Astrocyte (in vitro differentiated cells and primary cell): ENCODE results near the gene APMAP. TPM values are rescaled to one million over a fixed set of nuclear protein-coding genes. Genes with fewer than 3 reads are reported as not detected.
A peak's percentile ranks its signal among the peaks of the same experiment; 100 is the strongest.

ENCODE experiments used
- DNase-seq: peaks from one replicate; pipeline ENCODE4 v3.0.0-alpha.2; 2010; ENCODE audit warnings: low read depth
- FAIRE-seq: peaks from 2 replicates; lab custom pipeline; 2011; peaks lifted over from hg19 to GRCh38; lab: Jason Lieb, UNC
- H2AFZ ChIP-seq: 2 replicates; pipeline ENCODE4 v1.6.0; 2012; ENCODE audit warnings: low read depth, low read length, inconsistent platforms
- H3K27ac ChIP-seq: 2 replicates; pipeline ENCODE4 v1.5.1; 2011; ENCODE audit warnings: low read depth, low read length, inconsistent platforms
- H3K27me3 ChIP-seq: 2 replicates; pipeline ENCODE4 v1.6.0; 2011; ENCODE audit warnings: low read length, inconsistent platforms; ENCODE audit not compliant: insufficient read depth
- H3K36me3 ChIP-seq: 2 replicates; pipeline ENCODE4 v1.5.1; 2011; ENCODE audit warnings: low read length, inconsistent platforms; ENCODE audit not compliant: insufficient read depth
- H3K4me1 ChIP-seq: 2 replicates; pipeline ENCODE4 v1.5.1; 2011; ENCODE audit warnings: low read length, inconsistent platforms; ENCODE audit not compliant: insufficient read depth
- H3K4me2 ChIP-seq: 2 replicates; pipeline ENCODE4 v1.6.0; 2012; ENCODE audit warnings: low read length, inconsistent platforms
- H3K4me3 ChIP-seq: 2 replicates; pipeline ENCODE4 v1.5.1; 2011; ENCODE audit warnings: low read depth, mild to moderate bottlenecking, low read length, inconsistent platforms; ENCODE audit not compliant: insufficient read depth
- H3K79me2 ChIP-seq: 2 replicates; pipeline ENCODE4 v1.6.0; 2012; ENCODE audit warnings: mild to moderate bottlenecking, low read length, inconsistent platforms; ENCODE audit not compliant: insufficient read depth
- H3K9ac ChIP-seq: 2 replicates; pipeline ENCODE4 v1.6.0; 2012; ENCODE audit warnings: mild to moderate bottlenecking, low read length, inconsistent platforms
- H3K9me3 ChIP-seq: 2 replicates; pipeline ENCODE4 v1.5.1; 2012; ENCODE audit warnings: low read depth, mild to moderate bottlenecking, low read length, inconsistent platforms; ENCODE audit not compliant: insufficient read depth
- H4K20me1 ChIP-seq: 2 replicates; pipeline ENCODE4 v1.6.0; 2012; ENCODE audit warnings: low read length, inconsistent platforms; ENCODE audit not compliant: insufficient read depth
- H3K27ac Mint-ChIP-seq: one replicate; pipeline ENCODE4 v1.8.0; 2021; ENCODE audit warnings: mild to moderate bottlenecking, mixed read lengths; ENCODE audit not compliant: unreplicated experiment
- H3K27me3 Mint-ChIP-seq: one replicate; pipeline ENCODE4 v1.8.0; 2021; ENCODE audit warnings: low read depth, mixed read lengths; ENCODE audit not compliant: unreplicated experiment
- H3K36me3 Mint-ChIP-seq: one replicate; pipeline ENCODE4 v1.8.0; 2021; ENCODE audit warnings: low read depth, mixed read lengths; ENCODE audit not compliant: unreplicated experiment
- H3K4me1 Mint-ChIP-seq: one replicate; pipeline ENCODE4 v1.8.0; 2021; ENCODE audit warnings: low read depth, mixed read lengths; ENCODE audit not compliant: unreplicated experiment
- H3K4me3 Mint-ChIP-seq: one replicate; pipeline ENCODE4 v1.8.0; 2021; ENCODE audit warnings: mild to moderate bottlenecking, moderate library complexity, mixed read lengths; ENCODE audit not compliant: unreplicated experiment
- H3K9me3 Mint-ChIP-seq: one replicate; pipeline ENCODE4 v1.8.0; 2021; ENCODE audit warnings: mild to moderate bottlenecking, mixed read lengths; ENCODE audit not compliant: unreplicated experiment
- CTCF ChIP-seq: IDR thresholded peaks from 2 replicates; pipeline ENCODE4 v1.5.1; 2011; ENCODE audit warnings: low read depth, mild to moderate bottlenecking, inconsistent platforms, low read length, moderate library complexity; ENCODE audit not compliant: insufficient read depth
- EZH2 ChIP-seq: IDR thresholded peaks from 2 replicates; pipeline ENCODE4 v1.6.1; 2012; ENCODE audit warnings: mild to moderate bottlenecking, low read length, inconsistent platforms; ENCODE audit not compliant: insufficient read depth
- total RNA-seq: library from RNA; stranded (reverse); gene quantifications from 2 replicates; pipeline ENCODE4 v1.2.1, GENCODE V29; 2021

Gene APMAP
- total RNA-seq, 1 donor from 2014 or later: 110 TPM

- H3K9ac ChIP-seq: no peak overlapping the region
- no peaks in the 10 kb centered on the region for H3K36me3 ChIP-seq
- peaks cover 7% of the 10 kb centered on the region for H4K20me1 ChIP-seq
- FAIRE-seq: no peak
- H3K36me3 Mint-ChIP-seq: no peaks in the 10 kb centered on the region
- H3K4me1 Mint-ChIP-seq: peaks cover 8% of the 10 kb centered on the region
- H3K4me3 ChIP-seq: no peak overlapping the region
- peaks cover 34% of the 10 kb centered on the region for H3K27me3 Mint-ChIP-seq
- H3K27ac Mint-ChIP-seq: no peak overlapping the region
- H3K9me3 ChIP-seq: no peaks in the 10 kb centered on the region
- no peak overlapping the region for H3K4me3 Mint-ChIP-seq
- no peak overlapping the region for H3K4me2 ChIP-seq
- peaks cover 2% of the 10 kb centered on the region for H3K27me3 ChIP-seq
- H3K79me2 ChIP-seq: no peaks in the 10 kb centered on the region
- peak overlapping the region; percentile 10 for H2AFZ ChIP-seq
- no peak for TF ChIP-seq CTCF
- no peaks in the 10 kb centered on the region for H3K4me1 ChIP-seq
- no peak overlapping the region for H3K27ac ChIP-seq
- DNase-seq: peak; percentile 73
- no peaks in the 10 kb centered on the region for H3K9me3 Mint-ChIP-seq
Measured at GRCh38 chr20:25040438-25040831, 47.9 kb upstream of the APMAP start.

DNA sequence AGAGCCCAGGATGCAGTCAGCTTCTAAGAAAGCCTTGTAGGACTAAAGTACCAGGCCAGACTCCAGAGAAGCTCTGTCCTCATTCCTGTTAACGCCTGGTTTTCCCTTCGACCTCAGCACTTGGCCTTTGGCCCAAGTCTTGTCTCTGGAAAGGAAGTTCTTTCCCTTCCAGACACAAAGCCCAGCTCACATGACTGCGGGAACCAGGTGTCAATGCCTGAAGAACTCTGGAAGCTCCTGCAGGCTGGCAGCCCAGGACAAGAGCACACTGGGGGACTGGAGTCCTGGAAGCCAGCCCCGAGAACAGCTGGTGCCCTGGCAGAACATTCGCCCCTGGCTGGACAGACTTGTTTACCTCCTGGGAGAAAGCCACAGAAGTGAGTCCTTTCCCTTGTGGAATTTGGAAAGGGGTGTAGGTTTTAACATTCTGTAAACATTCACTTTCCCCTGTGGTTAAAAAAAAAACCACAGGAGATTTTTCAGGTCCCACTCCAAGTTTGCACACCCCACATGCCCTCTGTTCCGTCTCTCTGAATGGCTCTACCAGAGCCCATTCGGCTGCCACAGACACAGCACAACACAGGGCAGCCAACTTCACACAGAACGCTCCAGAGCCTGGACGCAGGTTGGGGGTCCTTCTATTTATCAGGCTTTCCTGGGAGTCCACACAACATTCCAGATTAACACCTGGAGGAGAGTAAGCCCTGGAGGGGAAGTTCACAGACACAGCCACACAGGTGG is 47.3 kb upstream of the APMAP start:
- H3K79me2 ChIP-seq: no peaks in the 10 kb centered on the region
- no peaks in the 10 kb centered on the region for H3K36me3 ChIP-seq
- H3K4me1 Mint-ChIP-seq: peaks cover 8% of the 10 kb centered on the region
- H3K4me3 Mint-ChIP-seq: no peak overlapping the region
- FAIRE-seq (peak; percentile 39), DNase-seq (peak; percentile 62)
- H3K27ac Mint-ChIP-seq: no peak overlapping the region
- peak overlapping the region; percentile 10 for H2AFZ ChIP-seq
- no peak overlapping the region for H3K9ac ChIP-seq
- H3K4me3 ChIP-seq: no peak overlapping the region
- no peaks in the 10 kb centered on the region for H3K9me3 Mint-ChIP-seq
- H3K4me1 ChIP-seq: no peaks in the 10 kb centered on the region
- no peak for TF ChIP-seq EZH2
- no peak for TF ChIP-seq CTCF
- H3K27me3 Mint-ChIP-seq: peaks cover 28% of the 10 kb centered on the region
- H3K4me2 ChIP-seq: no peak overlapping the region
- H3K27ac ChIP-seq: no peak overlapping the region
- peaks cover 7% of the 10 kb centered on the region for H4K20me1 ChIP-seq
- no peaks in the 10 kb centered on the region for H3K9me3 ChIP-seq
- H3K36me3 Mint-ChIP-seq: no peaks in the 10 kb centered on the region
- peaks cover 2% of the 10 kb centered on the region for H3K27me3 ChIP-seq

DNA sequence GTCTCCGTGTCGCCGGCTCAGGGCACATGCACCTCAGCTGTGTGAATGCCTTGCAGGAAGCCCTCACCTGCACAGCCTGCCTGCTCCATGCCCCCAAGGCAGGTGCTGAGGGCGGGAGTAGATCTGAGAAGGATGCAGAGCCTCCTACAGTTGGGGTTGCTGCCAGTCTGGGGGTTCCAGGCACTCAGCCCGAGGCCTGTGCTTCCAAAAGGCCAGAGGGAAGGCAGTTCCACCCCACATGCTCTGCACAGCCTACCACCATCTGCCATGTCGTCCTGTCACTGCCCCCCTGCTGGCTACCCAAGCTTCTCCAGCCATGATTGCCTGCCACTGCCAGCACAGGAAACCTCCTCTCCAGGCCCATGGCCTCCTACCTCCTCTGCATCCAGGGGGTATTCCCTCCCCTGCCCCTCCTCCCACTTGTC is 46.1 kb upstream of the APMAP start:
- H4K20me1 ChIP-seq: peaks cover 7% of the 10 kb centered on the region
- no peaks in the 10 kb centered on the region for H3K9me3 Mint-ChIP-seq
- no peaks in the 10 kb centered on the region for H3K9me3 ChIP-seq
- peaks cover 8% of the 10 kb centered on the region for H3K4me1 Mint-ChIP-seq
- no peak overlapping the region for H2AFZ ChIP-seq
- no peak overlapping the region for H3K27ac Mint-ChIP-seq
- DNase-seq (no peak), FAIRE-seq (no peak)
- no peak overlapping the region for H3K4me3 ChIP-seq
- H3K27ac ChIP-seq: no peak overlapping the region
- H3K27me3 ChIP-seq: peaks cover 2% of the 10 kb centered on the region
- H3K9ac ChIP-seq: no peak overlapping the region
- H3K27me3 Mint-ChIP-seq: peaks cover 21% of the 10 kb centered on the region
- no peak for TF ChIP-seq CTCF
- TF ChIP-seq EZH2: no peak
- H3K79me2 ChIP-seq: no peaks in the 10 kb centered on the region
- H3K4me3 Mint-ChIP-seq: no peak overlapping the region
- no peaks in the 10 kb centered on the region for H3K4me1 ChIP-seq
- no peak overlapping the region for H3K4me2 ChIP-seq
- H3K36me3 Mint-ChIP-seq: no peaks in the 10 kb centered on the region
- H3K36me3 ChIP-seq: no peaks in the 10 kb centered on the region
